Fibroblast of the conjunctiva (primary cell): ENCODE measurements around the gene SUOX.
"Not testable (repeated sequence)": the region's sequence is repeated elsewhere in the genome, so short reads cannot be mapped to it uniquely, and the experiment has no call there.

ENCODE experiments used
- DNase-seq: peaks from one replicate; pipeline ENCODE4 v3.0.0-alpha.2; 2010; ENCODE audit warnings: low read depth

SUOX gene

DNA sequence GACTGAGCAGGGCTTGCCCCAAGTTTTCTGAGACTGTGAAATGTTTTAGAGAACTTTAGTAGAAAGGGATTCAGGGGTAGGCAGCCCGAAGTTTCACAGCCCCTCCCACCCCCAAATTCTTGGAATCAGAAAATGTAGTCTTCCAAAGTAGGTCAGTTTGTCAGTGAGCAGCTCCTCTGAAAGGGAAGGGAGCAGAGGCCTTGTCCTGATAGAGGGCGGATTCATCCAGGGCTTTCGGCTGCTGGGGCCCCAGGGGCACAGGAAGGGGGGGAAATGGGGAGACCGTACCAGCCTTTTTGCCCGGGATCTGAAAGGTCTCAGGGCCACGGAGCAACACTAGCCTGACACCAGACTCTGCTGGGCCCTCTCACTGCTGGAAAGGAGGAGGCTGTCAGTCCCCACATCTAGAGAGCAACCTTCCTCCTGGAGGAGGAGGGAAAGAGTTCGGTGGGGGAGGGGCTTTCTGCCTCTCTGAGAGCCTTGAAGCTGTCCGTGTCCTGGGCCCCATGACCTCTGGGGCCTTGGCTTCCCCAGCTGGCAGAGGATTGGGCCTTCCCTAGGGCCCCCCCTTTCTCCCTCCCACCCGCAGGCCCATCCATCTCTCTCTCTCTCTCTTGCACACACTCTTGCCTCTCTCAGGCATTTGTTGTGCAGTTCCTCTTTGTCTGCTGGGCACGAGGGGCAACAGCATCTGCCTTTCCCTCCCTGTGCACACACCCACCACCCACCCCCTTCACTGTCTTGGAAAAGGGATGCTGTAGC lies 23.5 kb downstream of the SUOX start, which contains the start of gene IKZF4:
Gene IKZF4 (plus strand): TSS at position 621 of the 762 bp plus-strand sequence. CDS start 451 bp downstream, outside the sequence.
- DNase-seq, result peak; percentile 51

- no peak for DNase-seq
Observed at GRCh38 chr12:56021889-56022497, 24.9 kb downstream of the SUOX start.

DNA sequence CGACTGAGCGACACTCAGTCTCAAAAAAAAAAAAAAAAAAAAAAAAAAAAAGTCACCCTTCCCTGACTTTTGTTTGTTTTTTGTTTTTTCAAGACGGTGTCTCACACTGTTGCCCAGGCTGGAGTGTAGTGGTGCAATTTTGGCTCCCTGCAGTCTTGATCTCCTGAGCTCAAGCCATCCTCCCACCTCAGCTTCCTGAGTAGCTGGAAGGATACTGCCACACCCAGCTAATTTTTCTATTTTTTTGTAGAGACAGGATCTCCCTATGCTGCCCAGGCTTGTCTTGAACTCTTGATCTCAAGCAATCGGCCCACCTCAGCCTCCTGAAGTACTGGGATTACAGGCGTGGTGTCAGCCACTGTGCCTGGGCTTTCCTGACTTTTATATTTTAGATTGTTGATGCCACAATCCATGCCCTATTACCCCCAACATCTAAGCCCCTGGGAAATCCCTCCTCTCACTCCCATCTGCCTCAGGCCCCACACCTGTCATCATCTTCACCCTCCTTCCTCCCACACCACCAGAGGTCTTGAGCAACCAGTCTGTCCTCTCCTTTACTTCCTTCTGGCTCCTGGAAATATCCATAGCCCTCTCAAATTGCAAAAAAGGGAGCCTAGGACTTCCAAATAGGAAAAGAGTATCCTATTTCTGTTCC lies 31.6 kb downstream of the SUOX start:
- DNase-seq, result no peak

DNA sequence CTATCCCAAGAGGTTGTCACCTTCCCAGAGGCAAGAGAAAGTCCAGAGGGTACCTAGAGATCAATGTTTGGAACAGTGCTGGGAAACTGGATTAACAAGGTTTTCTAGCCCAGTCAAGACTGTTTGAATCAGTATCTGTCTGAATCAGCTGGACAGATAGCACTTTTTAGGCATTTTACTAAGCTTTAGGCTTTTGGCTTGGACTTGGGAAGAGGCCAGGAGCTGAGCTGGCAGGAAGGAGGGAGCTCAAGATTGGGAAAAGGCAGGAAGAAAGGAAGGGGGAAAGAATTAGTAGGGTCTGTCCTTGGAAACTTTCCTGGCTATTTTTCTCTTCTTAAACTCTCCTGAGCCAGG lies 32.1 kb downstream of the SUOX start:
- no peak for DNase-seq

DNA sequence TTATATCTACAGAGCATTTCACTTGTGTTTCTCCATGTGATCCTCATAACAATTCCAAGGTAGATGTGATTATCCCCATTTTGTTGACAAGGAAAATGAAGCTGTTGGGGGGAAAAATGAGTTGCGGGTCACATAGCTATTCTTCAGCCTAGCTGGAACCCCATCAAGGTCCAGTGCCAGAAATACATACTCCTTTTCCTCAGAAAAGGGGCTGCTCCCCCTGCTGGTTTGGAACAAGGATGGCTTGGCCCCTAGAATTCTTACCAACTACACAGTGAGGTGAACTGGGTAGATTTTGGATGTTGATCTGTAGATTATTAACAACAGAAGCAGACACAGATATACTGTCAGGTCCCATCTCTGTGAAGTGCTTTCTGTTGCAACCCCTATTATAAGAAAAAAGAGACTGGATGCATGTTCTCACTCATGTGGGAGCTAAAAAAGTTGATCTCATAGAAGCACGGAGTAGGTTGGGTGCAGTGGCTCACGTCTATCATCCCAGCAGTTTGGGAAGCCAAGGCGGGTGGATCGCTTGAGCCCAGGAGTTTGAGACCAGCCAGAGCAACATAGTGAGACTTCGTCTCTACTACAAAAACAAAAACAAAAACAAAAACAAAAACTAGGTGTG lies 32.7 kb downstream of the SUOX start:
- peak; percentile 47 for DNase-seq

GRCh38 chr12:56031987-56032386 lies 34.9 kb downstream of the SUOX start:
- DNase-seq, result no peak

GRCh38 chr12:56034586-56035332 lies 37.7 kb downstream of the SUOX start:
- no peak for DNase-seq

DNA sequence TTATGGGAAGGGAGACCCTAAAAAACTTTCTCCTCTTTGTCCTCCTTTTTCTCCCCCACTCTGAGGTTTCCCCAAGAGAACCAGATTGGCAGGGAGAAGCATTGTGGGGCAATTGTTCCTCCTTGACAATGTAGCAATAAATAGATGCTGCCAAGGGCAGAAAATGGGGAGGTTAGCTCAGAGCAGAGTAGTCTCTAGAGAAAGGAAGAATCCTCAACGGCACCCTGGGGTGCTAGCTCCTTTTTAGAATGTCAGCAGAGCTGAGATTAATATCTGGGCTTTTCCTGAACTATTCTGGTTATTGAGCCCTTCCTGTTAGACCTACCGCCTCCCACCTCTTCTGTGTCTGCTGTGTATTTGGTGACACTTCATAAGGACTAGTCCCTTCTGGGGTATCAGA lies 40.1 kb downstream of the SUOX start:
- DNase-seq, result no peak

DNA sequence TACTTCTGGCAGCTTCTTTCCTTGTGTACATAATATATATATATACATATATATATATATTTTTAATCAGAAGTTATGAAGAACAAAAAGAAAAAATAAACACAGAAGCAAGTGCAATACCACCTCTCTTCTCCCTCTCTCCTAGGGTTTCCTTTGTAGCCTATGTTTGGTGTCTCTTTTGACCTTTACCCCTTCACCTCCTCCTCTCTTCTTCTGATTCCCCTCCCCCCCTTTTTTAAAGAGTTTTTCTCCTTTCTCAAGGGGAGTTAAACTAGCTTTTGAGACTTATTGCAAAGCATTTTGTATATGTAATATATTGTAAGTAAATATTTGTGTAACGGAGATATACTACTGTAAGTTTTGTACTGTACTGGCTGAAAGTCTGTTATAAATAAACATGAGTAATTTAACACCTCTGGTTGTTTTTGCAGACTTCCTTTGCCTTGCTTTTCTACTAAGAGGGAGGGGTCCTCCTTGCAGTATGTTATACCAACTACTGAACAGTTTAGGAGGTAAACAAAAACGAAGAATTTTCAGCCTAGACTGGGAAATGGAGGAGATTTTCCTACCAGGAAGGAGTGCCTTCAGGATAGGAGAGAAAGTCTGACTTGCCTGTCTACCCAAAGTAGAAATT lies 41.1 kb downstream of the SUOX start:
- DNase-seq, result no peak

DNA sequence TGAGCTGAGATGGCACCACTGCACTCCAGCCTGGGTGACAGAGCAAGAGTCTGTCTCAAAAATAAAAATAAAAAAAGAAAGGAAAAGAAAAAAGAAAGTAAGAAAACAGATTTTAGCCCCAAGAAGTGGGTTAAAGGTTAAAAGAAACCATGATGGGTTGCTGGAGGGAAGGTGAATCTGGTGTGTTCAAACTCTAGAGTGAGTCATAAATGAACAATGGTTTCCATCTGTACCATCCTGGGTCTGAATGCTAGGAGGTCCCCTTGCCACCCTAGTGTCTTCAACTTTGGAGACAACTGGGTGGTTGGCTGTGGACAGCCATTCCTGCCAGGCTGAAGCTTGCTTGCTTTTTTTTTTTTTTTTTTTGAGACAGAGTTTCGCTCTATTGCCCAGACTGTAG lies 43.1 kb downstream of the SUOX start:
- no peak for DNase-seq

- DNase-seq, result no peak
Observed at GRCh38 chr12:56040963-56041551, 44.0 kb downstream of the SUOX start.

- peak; percentile 99 for DNase-seq
Observed at GRCh38 chr12:56041552-56042429, 44.7 kb downstream of the SUOX start, which contains the start of gene RPS26. Gene RPS26, plus strand, starts transcription at chr12:56041918. Its CDS starts 249 bp downstream, at chr12:56042167.

GRCh38 chr12:56042430-56042813 lies 45.3 kb downstream of the SUOX start:
- DNase-seq, result not testable (repeated sequence)

DNA sequence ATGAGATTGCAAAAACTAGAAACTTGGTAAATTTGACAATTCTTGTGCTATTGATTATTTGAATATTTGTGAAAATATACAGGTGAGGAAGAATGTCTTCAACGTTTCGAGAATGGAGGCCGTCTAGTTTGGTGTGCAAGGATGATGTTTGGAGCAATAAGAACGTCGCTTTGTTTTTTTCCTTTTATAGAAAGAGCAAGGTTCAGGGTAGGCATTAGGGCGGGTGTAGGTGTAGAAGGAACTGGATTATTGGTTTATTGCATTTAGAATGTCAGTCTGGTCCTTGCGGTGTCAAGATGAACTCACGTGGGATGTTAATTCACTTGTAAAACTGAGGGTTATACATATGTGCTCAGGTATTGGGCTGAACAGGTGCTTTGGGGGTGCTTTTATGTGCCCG lies 45.8 kb downstream of the SUOX start:
- DNase-seq, result no peak

- DNase-seq, result no peak
Observed at GRCh38 chr12:56046027-56046780, 49.1 kb downstream of the SUOX start.

DNA sequence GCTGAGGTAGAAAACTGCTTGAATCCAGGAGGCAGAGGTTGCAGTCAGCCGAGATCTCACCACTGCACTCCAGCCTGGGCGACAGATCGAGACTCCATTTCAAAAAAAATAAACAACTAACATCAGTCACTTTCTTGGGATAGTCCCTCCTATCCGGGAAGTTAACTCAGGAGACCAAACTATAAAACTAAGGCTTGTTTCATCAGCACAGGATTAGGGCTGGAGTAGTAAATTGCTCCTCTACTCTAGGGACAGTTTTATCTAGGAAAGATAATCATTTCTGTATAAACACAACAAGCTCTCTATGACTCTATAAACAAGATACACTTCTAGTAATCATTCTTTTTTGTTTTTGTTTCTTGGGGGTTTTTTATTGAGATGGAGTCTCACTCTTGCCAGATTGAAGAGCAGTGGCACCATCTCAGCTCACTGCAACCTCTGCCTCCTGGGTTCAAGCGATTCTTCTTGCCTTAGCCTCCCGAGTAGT lies 56.4 kb downstream of the SUOX start:
- DNase-seq, result no peak
